Cardiac muscle cell (in vitro differentiated cells and primary cell): ENCODE data around the gene MMS19. TPM values are rescaled to one million over a fixed set of nuclear protein-coding genes. Genes with fewer than 3 reads are reported as not detected.

Source experiments
- DNase-seq, 2 donors: peaks; one replicate each; pipeline versions ENCODE4 v3.0.0 to v3.0.0-alpha.2; 2010 to 2017; ENCODE audit warnings: low read depth in 1 of 2, low spot score in 1 of 2
- H3K27ac ChIP-seq: fragments of 200-600 bp; sonication (generic); 2 replicates; pipeline ENCODE4 v1.5.1; 2016
- H3K27me3 ChIP-seq: fragments of 200-600 bp; sonication (generic); 2 replicates; pipeline ENCODE4 v1.6.0; 2016; ENCODE audit warnings: control low read depth
- H3K36me3 ChIP-seq: fragments of 200-600 bp; sonication (generic); 2 replicates; pipeline ENCODE4 v1.5.1; 2016; ENCODE audit warnings: control low read depth
- H3K4me1 ChIP-seq: fragments of 200-600 bp; sonication (generic); 2 replicates; pipeline ENCODE4 v1.8.1; 2017; ENCODE audit warnings: low read depth, mild to moderate bottlenecking, mixed run types
- H3K4me3 ChIP-seq: fragments of 200-600 bp; sonication (generic); 2 replicates; pipeline ENCODE4 v1.5.1; 2016; ENCODE audit warnings: mild to moderate bottlenecking
- H3K9me3 ChIP-seq: fragments of 200-600 bp; sonication (generic); 2 replicates; pipeline ENCODE4 v1.5.1; 2017; ENCODE audit warnings: low read depth, mild to moderate bottlenecking, control low read depth
- CTCF ChIP-seq: IDR thresholded peaks from 2 replicates; pipeline ENCODE4 v1.5.1; 2012; ENCODE audit warnings: low read depth, mild to moderate bottlenecking, low read length
- polyA plus RNA-seq: library from polyadenylated mRNA; unstranded; fragments of >200 nt; fragmentation: Nextera tagmentation; extraction: Ambion mirVana; gene quantifications from 2 replicates; pipeline ENCODE4 v1.2.1, GENCODE V29; 2016
- total RNA-seq: library from RNA; depleted of rRNA; stranded (reverse); fragments of >200 nt; gene quantifications from 2 replicates; pipeline ENCODE4 v1.2.3, GENCODE V29; 2016

Gene MMS19
- total and polyA plus RNA-seq, 2 experiments from 2014 or later = 72.5 to 94.0 TPM

- TF ChIP-seq CTCF = no peak
- Histone ChIP-seq H3K27me3 (no peaks in the 10 kb centered on the region), H3K4me3 (no peak overlapping the region), H3K36me3 (peaks cover 62% of the 10 kb centered on the region), H3K4me1 (peaks cover 9% of the 10 kb centered on the region), H3K9me3 (no peaks in the 10 kb centered on the region), H3K27ac (no peak overlapping the region)
- DNase-seq = no peak
Observed at GRCh38 chr10:97459933-97460332, 38.3 kb downstream of the MMS19 start.

- Histone ChIP-seq H3K36me3 (peaks cover 59% of the 10 kb centered on the region), H3K27me3 (no peaks in the 10 kb centered on the region), H3K4me1 (peaks cover 9% of the 10 kb centered on the region), H3K4me3 (no peak overlapping the region), H3K9me3 (no peaks in the 10 kb centered on the region), H3K27ac (no peak overlapping the region)
- TF ChIP-seq CTCF = no peak
- DNase-seq = no peak
Observed at GRCh38 chr10:97459111-97459510, 39.1 kb downstream of the MMS19 start.

GRCh38 chr10:97456686-97457065 lies 41.5 kb downstream of the MMS19 start:
- H3K27ac ChIP-seq = peak overlapping the region; percentile 83
- peak in 1 of 2 donors; percentile 39 for DNase-seq
- H3K4me1 ChIP-seq = peaks cover 12% of the 10 kb centered on the region
- H3K4me3 ChIP-seq = no peak overlapping the region
- H3K27me3 ChIP-seq = no peaks in the 10 kb centered on the region
- TF ChIP-seq CTCF = no peak
- peaks cover 53% of the 10 kb centered on the region for H3K36me3 ChIP-seq
- H3K9me3 ChIP-seq = no peaks in the 10 kb centered on the region

- Histone ChIP-seq H3K9me3 (no peaks in the 10 kb centered on the region), H3K36me3 (peaks cover 48% of the 10 kb centered on the region), H3K4me3 (no peak overlapping the region), H3K27ac (peak overlapping the region; percentile 83), H3K4me1 (peaks cover 12% of the 10 kb centered on the region), H3K27me3 (no peaks in the 10 kb centered on the region)
- no peak for TF ChIP-seq CTCF
- no peak for DNase-seq
Observed at GRCh38 chr10:97456034-97456685, 42.1 kb downstream of the MMS19 start.

- H3K4me3 ChIP-seq = no peak overlapping the region
- H3K4me1 ChIP-seq = peaks cover 12% of the 10 kb centered on the region
- DNase-seq = peak; percentile 29 to 66
- no peaks in the 10 kb centered on the region for H3K27me3 ChIP-seq
- H3K9me3 ChIP-seq = no peaks in the 10 kb centered on the region
- H3K36me3 ChIP-seq = peaks cover 33% of the 10 kb centered on the region
- TF ChIP-seq CTCF = no peak
- H3K27ac ChIP-seq = no peak overlapping the region
Observed at GRCh38 chr10:97454330-97455036, 43.7 kb downstream of the MMS19 start.
